ENCODE measurements around the gene C4orf50.

C4orf50 gene

DNA sequence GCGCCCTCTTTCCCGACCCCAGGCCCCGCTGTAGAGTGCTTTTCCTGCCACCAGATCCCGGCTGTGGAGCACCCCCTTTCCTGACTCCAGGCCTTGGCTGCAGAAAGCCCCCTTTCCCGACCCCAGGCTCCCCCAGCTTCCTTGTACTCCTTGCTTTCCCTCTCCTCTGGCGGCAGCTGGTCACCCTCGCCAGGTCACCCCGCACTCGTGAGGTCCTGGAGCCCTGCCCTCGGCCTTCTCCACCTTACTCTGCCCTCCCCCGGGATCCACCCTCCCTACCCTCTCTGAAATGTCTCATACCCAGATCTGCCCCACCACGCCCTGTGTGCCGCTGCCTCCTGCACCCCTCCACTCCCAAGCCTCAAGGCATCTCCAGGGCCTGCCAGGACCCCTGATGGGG is 25.0 kb upstream of the C4orf50 start:
- DNase-seq = no peak

DNA sequence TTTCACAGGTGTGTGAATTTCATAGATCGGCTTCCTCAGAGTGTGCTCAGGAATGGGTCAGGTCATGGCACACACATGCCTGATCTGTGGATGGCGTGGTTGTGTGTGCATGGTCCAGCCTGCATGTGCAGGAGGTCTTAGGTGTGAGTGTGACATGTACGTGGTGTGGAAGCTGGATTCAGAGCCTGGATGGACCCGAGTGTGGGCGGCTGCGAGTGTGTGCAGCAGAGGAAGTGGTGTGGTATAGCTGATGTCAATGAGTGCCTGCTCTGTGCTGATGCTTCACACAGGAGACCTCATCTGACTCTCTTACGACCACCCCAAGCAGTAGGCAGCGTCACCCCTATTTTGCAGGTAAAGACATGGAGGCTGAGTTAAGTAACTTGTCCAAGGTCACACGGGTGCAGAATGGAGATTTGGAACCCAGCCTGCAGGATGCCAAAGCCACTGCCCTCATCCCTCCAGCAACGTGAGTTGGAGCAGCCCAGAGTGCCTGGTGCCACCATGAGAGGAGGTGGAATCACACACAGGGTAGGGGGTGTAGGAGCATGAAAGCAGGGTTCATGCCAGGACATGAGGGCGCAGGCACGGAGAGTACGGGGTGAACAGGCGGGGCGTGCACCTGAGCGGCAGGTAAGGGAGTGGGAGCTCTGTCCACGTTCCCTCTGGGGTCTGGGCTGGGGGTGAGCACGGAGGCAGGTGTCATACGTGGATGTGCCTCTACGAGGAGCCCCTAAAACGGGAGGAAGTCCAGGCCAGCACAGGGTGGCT is 24.2 kb upstream of the C4orf50 start:
- DNase-seq = no peak

DNA sequence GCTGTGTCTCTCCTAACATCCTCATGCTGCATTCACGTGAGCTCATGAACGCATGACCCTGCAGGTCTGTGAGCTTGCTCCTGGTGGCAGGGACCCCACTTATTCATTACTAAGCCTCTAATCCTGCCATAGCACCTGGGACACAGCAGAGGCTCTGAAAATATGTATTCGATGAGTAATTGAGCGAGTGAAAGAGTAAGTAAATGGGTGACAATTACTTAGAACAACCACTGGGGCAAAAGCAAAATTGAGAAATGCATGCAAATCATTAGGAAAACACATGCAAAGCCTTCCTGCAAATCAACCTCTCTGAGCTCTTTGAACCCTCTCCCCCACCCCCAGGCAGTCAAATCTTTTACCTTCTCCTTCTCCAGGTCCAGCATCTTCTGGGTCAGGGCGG is 23.6 kb upstream of the C4orf50 start:
- DNase-seq = no peak

DNA sequence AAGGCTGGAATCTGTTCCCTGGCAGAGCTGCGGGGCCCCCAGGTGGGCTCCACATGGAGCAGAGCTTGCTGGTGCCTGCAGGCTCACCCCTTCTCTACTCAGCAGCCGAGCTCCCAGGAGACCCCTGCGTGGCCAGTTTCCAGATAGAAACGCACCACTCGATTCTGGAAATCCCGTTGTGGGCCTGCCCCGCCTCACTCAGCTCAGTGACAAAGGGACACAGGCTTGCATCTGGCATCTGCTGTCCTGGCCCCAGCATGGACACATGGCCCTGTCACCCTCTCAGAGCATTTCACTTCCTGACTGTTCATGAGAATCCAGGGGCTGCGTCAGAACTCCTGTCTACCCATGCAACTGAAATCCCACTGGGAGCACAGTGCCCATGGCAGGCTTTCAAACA is 20.5 kb upstream of the C4orf50 start:
- DNase-seq = no peak

DNA sequence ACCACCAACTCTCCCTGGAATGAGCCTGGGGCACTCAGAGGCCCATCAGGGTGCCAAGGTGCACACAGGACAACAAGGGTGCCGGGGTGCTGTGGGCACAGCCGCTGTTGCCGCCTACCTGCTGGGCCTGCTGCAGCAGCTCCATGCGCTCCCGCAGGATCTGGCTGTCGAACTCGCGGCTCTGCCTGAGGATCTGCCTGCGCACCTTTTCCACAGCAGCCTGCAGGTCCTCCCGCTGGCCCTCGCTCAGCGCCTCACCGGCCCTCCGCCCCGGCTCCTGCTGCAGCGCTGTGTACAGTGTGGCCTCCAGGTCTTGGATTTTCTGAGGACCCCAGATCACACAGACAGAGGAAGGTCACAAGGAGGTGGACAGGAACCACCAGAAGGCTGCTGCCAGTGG is 17.6 kb upstream of the C4orf50 start:
- no peak for DNase-seq

DNA sequence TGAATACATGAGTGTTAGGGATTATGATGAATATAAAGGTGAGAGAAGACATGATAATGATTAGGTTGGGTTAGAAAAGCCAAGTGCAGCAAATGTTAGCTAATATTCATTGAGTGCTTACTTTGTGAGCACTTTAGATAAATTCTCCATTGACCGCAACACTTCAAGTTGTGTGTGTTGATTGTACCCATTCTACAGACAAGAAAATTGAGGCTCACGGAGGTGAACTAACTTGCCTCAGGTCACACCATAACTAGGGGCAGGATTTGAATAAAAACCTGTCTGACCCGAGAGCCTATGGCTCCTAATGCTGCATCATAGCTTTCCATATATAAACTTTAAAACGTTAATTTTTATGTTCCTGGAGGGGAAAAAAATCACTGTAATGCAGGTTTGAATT is 15.2 kb upstream of the C4orf50 start:
- no peak for DNase-seq

DNA sequence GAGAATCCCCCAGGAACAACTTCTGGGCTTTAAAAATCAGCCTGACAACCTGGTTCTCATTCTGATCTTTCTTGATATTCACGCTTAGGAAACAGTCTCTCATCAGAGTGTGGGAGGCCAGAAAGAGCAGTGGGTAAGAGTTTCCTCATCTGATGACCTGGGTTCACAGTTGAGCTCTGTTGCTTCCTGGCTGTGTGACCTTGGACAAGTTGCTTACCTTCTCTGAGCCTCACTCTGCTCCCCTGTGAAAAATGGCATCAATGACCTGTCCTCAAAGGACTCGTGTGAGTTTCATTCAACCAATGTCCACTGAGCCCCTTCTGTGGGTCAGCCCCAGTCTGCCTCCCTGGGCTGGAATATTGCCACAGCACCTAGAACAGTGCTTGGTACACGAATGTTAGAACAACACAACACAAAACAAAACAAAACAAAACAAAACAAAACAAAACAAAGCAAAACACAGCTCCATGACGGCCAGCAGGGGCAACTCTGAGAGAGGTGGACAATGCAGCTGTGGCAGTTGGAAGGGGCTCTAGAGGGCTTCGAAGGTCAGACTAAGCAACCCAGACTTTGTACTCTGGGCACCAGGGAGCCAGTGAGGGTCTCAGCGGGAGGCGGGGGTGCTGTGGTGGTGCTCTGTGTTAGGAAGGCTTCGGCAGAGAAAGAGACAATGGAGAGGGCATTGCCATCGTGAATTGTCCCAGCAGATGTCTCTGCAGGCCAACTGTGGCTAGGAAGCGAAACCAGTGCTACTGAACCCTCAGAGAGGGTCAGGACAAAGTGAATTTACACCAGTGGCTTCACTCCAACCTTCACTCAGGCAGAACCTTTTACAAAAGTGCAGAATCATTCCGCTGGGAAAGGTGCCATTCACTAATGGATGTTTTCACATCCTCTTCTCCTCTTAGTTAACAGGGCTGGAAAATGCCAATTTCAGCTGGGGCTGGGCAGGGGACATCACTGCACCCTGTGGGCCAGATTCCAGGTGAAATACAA is 14.3 kb upstream of the C4orf50 start:
- DNase-seq = no peak

DNA sequence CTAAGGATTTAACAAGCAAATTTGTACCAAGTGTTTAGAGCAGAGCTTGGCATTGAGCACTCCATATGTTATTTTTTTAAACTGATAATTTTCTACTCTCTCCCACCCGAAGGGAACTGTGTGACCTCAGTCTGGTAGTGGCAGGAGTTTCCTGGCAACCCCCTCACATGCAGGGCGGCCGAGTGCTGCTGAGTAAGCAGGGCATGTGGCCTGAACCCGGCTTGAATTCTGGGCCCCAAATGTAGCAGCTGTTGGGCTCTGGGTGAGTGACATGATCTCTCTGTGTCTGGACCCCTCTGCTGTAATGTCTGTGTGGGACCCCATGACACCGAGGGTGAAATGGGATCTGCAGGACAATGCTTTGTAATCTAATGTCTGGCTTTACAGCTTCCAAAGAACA is 13.6 kb upstream of the C4orf50 start:
- no peak for DNase-seq

DNA sequence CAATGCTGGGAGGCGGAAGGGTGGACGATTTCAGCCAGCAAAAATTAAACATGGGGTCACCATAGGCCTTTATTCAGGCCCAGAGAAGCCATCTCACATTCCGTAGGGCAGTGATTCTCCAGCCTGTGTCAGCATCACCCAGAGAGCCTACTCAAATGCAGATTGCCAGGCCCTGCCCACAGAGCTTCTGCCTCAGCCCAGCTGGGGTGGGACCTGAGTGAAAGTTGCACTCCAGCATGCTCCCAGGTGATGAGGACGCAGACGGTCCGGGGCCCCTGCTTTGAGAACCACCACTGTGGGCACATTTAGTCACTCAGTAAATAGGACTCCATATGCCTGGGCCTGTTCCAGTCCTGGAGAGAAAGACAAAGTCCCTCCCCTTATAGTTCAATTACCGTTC is 12.4 kb upstream of the C4orf50 start:
- no peak for DNase-seq

DNA sequence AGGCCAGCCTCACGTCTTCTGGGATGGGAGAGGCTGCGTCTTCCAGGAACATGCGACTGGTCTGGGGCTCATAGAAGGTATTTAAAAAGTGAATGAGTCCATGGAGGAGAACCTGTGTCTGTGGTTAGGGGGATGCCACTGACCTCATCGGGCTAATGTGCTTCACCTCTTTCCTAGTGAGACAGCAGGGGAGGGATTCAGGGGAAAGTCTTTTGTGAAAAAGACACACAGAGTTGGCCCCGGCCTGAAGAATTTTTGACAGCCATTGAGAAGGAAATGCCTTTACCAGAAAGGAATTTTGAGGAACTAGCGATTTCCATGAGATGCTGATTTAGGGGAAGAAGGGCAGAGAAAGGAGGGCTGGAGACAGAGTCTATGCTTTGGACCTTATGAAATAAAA is 11.0 kb upstream of the C4orf50 start:
- no peak for DNase-seq

DNA sequence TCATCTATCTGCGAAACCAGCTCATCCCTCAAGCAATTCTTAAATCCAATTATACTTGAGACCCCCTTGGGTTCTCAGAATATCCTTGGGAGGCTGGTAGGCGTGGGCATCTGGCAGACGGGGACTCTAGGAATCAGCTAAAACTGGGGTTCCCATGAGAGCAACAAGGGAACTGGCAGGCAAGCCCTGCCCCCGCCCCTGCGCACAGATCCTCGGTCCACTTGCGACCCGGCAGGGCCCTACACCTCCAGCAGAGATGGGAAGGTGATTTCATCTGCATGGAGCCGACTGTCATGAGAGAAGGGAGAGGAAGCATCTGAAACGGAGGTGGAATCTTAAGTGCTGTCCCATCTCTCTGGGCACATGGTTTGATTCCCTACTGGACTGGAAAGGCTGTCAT is 9.9 kb upstream of the C4orf50 start:
- no peak for DNase-seq

DNA sequence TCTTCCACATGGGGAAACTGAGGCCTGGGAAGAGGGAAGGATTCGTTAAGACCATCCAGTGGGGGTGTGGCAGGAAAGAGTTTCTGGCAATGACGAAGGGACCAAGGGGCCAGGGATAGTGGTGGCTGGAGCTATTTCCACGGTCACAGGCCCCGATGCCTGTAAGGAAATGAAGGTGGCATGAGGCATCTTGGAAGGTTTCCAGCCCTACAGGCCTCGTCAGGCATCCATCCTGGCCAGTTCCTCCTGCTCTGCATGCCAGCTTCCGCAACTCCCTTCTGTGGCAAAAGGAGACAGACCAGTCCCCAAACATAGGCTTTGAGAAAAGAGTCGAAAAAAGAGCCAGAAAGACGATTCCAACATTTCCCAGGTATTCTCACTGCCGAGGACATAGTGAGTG is 9.2 kb upstream of the C4orf50 start:
- no peak for DNase-seq

DNA sequence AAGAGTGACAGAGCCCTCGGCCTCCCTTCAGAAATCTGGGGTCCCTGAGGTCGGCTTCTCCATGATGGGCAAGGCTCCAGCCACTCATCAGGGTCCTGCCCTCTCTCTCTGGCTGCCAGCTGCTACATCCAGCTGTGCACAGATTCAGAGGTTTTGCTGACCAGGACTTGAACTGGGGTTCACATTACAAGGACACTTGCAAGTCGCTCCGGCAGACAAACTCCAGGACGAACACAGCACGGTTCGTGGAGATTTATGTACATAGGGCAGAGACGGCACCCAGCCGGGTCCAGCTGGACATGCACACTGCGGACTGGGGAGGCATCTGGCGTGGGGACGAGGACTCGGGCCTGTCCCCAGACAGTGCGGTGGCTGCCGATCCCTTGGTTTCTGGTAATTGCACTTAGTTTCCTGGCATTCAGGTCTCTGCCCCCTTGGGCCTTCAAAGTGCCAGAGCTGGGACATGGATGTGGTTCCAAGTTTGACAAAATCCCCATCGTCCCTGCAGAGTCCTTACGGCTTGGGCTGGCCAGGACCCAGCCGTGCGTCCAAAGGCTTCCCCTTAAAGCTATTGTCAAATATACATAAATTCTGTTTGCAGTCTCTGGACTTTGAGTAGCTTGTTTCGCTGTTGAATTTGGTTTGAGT is 6.2 kb upstream of the C4orf50 start:
- no peak for DNase-seq

DNA sequence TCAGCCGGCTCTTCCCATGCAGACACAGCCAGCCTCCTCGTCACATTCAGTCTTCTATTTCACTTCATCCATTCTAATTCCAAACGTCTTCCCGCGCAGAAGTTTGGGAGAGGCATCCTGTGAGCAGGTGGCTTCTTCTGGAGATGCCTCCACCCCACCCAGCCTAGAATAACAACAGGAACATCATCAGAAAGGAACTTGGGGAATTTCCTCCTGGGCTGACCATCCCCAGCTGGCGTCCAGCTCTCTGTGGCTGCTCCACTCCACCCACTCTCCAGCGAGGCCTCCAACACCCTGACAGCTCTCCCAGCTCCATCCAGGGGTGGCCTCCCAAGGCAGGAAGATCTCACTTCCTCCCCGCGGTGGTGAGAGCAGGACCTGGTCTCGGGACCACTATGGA is 5.5 kb upstream of the C4orf50 start:
- peak; percentile 49 for DNase-seq

DNA sequence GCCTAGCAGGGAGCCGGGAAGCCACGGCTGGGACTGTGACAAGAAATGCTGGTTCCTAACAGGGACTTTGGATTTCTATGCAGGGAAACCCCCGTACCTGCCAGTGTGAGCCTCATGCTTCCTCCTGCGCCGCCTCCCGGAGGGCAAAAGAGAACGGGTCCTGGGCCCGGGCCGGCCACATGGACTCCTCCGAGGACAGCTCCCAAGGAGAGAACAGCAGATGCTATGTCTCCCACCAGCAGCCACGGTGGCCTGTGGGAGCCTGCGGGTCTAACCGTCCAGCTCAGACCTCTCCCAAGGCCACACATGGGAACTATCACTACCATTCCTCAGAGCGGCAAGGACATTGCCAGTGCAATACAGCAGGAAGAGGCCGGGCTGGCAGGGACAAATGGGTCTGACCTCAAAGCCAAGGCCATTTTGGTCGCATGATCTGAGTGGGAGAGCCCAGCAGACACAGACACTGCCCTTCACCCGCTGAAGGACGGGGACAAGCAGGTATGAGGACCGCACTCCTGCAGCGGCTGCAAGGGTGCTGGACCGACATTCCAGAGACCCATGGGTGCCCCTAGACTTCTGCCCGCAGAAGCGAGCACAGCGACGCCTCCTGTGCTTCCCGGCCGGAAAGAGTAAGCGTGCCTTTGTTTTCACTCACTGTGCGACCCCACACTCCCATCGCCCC is 4.5 kb upstream of the C4orf50 start:
- no peak for DNase-seq

DNA sequence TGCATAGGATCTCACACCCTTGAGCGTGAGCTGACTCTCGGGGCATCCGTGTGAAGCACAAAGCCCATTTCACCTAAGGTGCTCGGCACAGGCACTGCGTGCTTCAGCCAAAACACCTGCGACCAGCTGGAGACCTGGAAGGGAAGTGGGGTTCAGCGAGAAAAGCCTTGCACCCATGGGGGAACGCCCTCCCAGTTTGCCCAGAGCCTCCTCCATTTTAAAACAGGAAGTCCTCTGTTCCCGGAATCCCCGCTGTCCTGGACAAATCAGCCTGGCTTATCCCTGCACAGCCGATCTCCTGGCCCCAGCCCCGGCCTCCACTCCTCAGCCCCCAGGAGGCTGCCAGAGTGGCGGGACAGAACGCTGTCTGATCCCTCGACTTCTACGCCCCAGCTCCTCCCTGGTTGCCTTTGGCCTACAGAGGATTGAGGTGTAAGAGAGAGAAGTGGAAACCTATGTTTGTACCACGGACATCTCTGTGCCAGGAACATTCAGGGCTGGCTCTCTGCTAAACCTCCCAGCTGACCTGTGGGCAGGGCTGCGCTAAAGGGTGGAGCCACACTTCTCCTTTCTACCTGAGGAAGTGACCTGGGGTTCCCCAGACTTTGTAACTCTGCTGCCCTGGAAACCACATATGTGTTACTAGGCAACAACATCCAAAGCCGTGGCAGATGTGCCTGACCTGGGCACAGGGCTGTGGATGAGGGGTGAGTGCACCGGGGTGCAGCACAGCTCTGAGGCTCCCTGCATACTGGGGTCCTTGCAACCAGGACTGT is 3.8 kb upstream of the C4orf50 start:
- no peak for DNase-seq

DNA sequence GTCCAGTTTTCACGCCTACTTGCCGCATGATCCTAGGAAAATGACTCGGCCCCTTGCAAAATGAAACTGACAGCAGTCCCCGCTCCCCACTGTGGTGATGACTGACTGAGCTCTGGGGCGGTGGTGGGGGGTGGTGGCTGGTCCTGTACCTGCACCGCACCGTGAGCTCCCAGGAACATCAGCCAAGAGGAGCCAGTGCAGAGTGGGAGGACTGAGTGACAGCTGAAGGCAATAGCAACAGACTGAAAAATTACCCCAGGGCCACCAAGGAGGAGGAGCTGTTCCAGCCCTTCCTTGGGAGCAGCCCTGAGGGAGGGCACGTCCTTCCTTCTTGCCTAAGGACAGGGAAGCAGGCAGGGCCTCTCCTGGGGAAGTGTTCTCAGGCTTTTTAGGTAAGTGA is 2.4 kb upstream of the C4orf50 start:
- DNase-seq = no peak

DNA sequence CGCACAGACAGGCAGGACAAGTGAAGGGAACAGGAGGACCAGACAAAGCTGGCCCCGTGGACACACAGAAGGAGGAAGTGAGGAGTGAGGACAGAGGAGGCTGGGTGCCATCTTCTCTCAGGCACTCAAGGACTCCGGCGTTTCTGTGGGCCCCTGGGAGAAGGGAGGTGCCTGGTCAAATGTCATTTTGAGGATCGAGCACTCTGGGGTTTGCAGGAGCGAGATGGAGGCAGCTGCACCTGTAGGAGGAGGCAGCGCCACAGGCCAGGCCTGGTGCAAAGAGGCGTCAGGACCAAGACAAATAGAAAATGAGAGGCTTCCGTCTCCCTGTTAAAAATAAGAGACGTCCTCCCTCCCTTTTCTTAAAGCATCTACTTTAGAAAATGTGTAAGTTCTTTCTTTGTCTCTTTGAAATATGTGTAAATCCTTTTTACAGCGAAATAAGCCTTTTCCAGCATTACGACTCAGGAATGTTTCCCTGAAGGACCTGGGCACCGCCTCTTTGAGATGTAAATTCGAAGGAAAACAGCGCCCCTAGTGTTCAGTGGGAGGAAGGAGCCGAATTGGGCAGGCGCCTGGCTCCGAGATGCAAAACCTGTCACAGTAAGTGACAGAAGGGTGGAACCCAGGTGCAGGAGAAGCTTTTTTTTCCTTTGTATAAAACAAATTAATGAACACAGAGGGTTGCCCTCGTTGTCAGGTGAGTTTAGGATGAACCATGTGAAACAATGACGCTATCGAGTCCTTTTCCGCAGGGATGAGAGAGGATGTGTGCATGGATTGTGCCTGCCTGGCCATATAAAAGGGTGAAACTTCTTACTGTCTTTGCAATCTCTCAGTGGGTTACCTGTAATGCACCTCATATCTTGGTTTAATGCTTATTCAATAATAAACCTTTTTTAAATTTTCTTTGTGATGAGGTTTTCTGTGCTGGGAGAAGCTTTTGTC is 1.4 kb upstream of the C4orf50 start:
- peak; percentile 58 for DNase-seq

DNA sequence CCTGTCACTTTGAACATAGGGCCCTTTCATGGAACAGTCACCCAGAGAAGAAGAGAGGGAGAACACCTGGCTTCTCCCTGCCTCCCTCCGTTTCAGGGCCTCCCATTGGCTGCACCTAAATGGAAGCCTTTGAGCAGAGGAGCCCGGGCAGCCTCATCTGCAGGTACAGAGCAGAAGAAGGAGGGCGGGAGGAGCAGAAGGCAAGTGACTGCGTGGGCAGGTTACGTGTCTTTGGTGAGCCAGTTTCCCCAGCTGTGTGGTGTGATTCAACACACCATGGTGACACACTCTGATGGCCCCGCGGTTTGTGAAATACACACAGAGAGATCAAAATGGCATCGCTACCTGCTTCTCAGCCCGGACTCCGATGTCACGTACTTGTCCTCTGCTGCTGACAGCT is 431 bp downstream of the C4orf50 start:
- DNase-seq = no peak

DNA sequence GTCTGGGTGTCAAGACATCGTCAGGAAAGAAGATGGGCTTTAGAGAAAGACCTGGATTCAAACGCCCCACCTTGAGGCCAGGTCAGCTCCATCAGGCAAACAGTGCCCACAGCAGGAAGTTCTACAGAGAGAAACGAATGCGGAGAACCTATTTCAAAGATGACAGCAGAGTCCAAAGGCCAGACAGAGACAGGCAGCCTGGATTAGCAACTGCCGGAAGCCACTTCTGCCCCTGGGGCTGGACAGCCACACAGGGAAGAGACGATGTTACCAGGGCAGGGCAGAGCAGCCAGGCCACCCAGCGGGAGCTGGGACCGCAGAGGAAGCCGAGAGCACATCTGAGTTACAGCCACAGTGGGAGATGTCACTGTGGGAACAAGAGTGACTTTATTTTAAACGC is 1.2 kb downstream of the C4orf50 start:
- no peak for DNase-seq

DNA sequence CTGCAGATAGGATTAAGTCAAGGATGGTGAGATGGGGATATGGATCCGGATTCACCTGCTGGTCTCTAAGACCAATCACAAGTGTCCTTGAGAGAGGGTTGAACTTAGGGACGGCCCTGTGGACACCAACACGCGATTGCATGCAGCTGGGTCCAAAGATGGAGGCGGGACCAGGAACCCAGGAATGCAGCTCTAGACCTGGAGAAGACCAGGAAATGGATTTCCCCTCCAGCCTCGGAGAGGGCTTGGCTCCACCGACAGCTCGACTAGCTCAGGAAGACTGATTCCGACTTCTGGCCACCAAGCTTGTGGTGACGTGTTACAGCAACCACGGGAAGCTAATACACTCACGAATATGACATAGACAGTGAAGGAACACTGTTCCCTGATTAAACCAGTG is 4.7 kb downstream of the C4orf50 start:
- no peak for DNase-seq

All from 8988T (cell line).